Measurements from ENCODE around the gene RHOB.
"Not testable (repeated sequence)": the region's sequence is repeated elsewhere in the genome, so short reads cannot be mapped to it uniquely, and the experiment has no call there.

RHOB gene

DNA sequence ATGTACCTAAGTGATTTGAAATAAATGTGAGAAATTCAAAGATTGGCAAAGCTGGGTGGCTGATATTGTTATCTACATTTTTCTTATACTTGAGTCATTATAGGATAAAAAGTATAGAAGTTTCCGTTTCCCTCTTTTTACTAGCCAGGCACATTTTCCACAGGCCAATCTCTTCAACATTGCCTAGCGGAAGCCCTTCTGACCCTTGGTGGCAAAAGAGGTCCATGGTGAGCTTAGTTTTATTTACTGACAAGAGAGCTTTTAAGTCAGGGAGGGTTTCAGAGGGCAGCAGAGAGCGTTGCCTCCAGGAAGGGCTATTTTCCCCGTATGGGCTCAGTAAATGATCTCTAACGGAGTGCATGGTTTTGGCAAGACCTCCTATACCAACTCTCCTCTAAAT is 15.1 kb upstream of the RHOB start:
- TF ChIP-seq Cebpa-rat (IDR thresholded peaks at IDR 0.05): no peak
- Histone ChIP-seq H3K36me3 (no peaks in the 10 kb centered on the region), H3K4me1 (peaks cover 0 to 94% (median 15%) of the 10 kb centered on the region in 10 experiments; a peak in 10 of 20 replicates), H4K20me1 (no peaks in the 10 kb centered on the region), H3K27ac (peak overlapping the region in 2 of 11 experiments; percentile 10 to 17; a peak in 3 of 22 replicates), H3K4me2 (peak overlapping the region in 3 of 11 experiments; percentile 90 to 93 (median 92); a peak in 6 of 22 replicates), H3K9me3 (replicated peaks in 1 of 11) (no peaks in the 10 kb centered on the region), H3K27me3 (no peaks in the 10 kb centered on the region), H3K9ac (no peak overlapping the region), H3K4me3 (no peak overlapping the region)

DNA sequence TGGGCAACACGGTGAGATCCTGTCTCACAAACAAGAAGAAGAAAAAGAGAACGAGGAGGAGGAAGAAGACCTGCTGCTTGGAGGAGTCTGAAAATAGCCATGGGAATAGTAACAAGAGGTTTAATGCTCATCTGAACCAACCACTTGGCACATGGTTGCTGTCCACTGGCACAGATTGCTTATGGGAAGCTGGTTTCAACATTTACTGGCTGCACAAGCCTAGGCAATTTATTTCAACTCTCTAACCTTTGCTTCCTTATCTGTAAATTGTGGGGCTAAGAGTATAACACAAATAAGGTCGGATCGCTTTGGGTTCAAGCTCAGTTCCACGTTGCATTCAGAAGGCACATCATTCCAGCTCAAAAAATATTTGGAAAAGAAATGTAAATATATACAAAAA is 14.2 kb upstream of the RHOB start:
- Histone ChIP-seq H4K20me1 (no peaks in the 10 kb centered on the region), H3K9me3 (replicated peaks in 1 of 11) (no peaks in the 10 kb centered on the region), H3K4me1 (peaks cover 0 to 94% (median 15%) of the 10 kb centered on the region in 10 experiments; a peak in 11 of 20 replicates), H3K4me3 (no peak overlapping the region), H3K4me2 (peak overlapping the region in 3 of 11 experiments; percentile 90 to 93 (median 92); a peak in 6 of 22 replicates), H3K27ac (0 out of 22 replicates have a peak overlapping the region, but pooled peaks of 1 of the 11 experiments have one; percentile 10), H3K9ac (no peak overlapping the region), H3K27me3 (no peaks in the 10 kb centered on the region), H3K36me3 (no peaks in the 10 kb centered on the region)
- no peak for TF ChIP-seq Cebpa-rat (IDR thresholded peaks at IDR 0.05)

DNA sequence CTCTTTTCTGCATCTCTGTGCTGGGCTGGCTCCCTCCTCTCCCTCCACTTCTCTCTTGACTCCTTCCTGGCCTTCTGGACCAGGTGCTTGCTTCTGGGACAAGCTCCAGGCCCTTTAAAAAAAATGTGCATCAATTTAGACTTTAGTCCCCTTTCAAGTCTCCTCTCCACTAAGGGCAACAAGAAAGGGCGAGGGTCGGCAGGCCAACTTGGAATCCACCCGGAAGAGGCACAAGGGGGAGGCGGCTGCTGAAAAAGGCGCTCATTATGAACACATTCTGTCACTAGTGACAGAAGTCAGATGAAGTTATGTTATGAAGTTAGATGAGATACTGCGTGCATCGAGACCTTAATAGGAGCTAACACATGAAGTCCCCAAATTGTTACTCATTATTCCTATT is 13.6 kb upstream of the RHOB start:
- Histone ChIP-seq H3K27ac (no peak overlapping the region), H3K9me3 (replicated peaks in 1 of 11) (no peaks in the 10 kb centered on the region), H3K36me3 (no peaks in the 10 kb centered on the region), H3K4me2 (peak overlapping the region in 3 of 11 experiments; percentile 90 to 93 (median 92); a peak in 6 of 22 replicates), H3K9ac (no peak overlapping the region), H3K4me3 (no peak overlapping the region), H3K4me1 (peaks cover 2 to 94% (median 18%) of the 10 kb centered on the region in 10 experiments), H3K27me3 (no peaks in the 10 kb centered on the region), H4K20me1 (no peaks in the 10 kb centered on the region)
- TF ChIP-seq Cebpa-rat (IDR thresholded peaks at IDR 0.05): no peak

DNA sequence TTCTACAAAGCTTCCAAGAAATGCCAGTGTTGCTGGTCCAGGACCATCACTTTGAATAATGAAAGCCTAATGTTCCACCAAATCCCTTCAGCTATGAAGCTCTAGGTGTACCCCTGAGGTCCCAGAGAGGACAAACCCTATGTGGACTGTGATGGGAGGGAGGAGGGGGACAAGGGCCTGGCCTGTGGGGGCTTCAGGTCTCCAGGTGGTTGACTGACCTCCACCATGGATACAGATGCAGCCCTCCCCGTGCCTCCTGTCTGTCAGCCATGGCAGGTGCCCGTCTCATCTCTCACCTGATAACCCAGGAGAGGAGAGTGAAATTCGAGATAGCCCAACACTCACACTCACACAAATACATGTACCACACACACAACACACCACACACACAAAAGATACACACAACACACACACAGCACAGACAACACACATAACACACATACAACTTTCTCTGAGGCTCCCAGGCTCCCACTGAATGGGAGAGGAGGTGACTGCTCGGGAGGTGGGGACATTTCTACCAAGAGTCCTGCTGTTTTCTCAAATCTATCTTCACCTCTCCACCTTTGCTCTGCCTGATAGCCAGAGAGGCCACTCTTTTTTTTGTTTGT is 12.8 kb upstream of the RHOB start:
- no peaks in the 10 kb centered on the region for H3K36me3 ChIP-seq
- H3K4me3 ChIP-seq: no peak overlapping the region
- H3K9me3 ChIP-seq (replicated peaks in 1 of 11): no peaks in the 10 kb centered on the region
- H3K4me1 ChIP-seq: peaks cover 8 to 94% (median 23%) of the 10 kb centered on the region in 10 experiments
- no peak for TF ChIP-seq Cebpa-rat (IDR thresholded peaks at IDR 0.05)
- no peak overlapping the region for H3K9ac ChIP-seq
- no peaks in the 10 kb centered on the region for H3K27me3 ChIP-seq
- H3K27ac ChIP-seq: no peak overlapping the region
- H4K20me1 ChIP-seq: no peaks in the 10 kb centered on the region
- H3K4me2 ChIP-seq: no peak overlapping the region

DNA sequence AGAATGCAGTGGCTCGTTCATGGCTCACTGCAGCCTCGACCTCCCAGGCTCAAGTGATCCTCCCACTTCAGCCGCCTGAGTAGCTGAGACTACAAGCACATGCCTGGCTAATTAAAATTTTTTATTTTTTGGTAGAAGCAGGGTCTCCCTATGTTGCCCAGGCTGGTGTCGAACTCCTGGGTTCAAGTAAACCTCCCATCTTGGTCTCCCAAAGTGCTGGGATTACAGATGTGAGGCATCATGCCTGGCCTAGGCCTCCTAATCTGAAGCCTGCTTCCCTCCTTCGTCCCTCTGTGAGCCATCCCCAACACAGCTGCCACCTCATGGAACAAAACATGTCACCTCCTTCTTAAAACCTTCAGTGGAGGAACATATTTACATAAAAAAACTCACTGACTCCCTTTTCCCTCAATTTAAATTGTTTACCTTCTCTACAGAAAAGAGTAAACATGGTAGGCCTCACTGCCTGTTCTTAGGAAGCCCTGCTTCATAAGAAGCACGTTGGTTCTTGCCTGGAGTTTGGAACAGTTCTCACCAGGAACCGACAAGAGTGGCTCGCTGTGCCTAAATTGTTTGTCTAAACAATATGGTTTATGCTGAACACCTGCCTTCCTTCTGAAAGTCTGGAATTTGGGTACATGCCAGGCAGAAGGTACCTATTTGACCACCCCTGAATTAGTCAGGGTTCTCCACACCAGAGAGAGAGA is 12.1 kb upstream of the RHOB start:
- Histone ChIP-seq H3K36me3 (no peaks in the 10 kb centered on the region), H3K27ac (peak overlapping the region in 1 of 11 experiments; percentile 12; a peak in 2 of 22 replicates), H3K27me3 (no peaks in the 10 kb centered on the region), H3K9ac (peak overlapping the region in 1 of 11 experiments; percentile 34; a peak in 1 of 22 replicates), H3K9me3 (replicated peaks in 1 of 11) (no peaks in the 10 kb centered on the region), H4K20me1 (no peaks in the 10 kb centered on the region), H3K4me3 (no peak overlapping the region), H3K4me2 (0 out of 22 replicates have a peak overlapping the region, but pooled peaks of 2 of the 11 experiments have one; percentile 0 to 8), H3K4me1 (peaks cover 10 to 92% (median 27%) of the 10 kb centered on the region in 10 experiments)
- TF ChIP-seq Cebpa-rat (IDR thresholded peaks at IDR 0.05): no peak

DNA sequence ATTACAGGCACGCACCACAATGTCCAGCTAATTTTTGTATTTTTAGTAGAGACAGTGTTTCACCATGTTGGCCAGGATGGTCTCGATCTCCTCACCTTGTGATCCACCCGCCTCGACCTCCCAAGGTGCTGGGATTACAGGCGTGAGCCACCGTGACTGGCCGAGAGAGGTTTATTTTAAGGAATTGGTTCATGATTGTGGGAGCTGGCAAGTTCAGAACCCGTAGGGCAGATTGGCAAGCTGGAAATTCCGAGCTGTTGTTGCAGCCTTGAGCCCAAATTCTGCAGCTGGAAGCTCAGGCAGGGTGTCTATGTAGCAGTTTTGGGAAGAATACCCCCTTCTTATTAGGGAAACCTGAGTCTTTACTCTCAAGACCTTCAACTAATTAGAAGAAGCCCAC is 11.4 kb upstream of the RHOB start:
- not testable (repeated sequence) for H3K36me3 ChIP-seq; H3K4me3 ChIP-seq; H3K9me3 ChIP-seq (replicated peaks in 1 of 11); H4K20me1 ChIP-seq; H3K27ac ChIP-seq; H3K27me3 ChIP-seq; H3K9ac ChIP-seq; H3K4me2 ChIP-seq
- peaks cover 11 to 92% (median 30%) of the 10 kb centered on the region in 10 experiments for H3K4me1 ChIP-seq

DNA sequence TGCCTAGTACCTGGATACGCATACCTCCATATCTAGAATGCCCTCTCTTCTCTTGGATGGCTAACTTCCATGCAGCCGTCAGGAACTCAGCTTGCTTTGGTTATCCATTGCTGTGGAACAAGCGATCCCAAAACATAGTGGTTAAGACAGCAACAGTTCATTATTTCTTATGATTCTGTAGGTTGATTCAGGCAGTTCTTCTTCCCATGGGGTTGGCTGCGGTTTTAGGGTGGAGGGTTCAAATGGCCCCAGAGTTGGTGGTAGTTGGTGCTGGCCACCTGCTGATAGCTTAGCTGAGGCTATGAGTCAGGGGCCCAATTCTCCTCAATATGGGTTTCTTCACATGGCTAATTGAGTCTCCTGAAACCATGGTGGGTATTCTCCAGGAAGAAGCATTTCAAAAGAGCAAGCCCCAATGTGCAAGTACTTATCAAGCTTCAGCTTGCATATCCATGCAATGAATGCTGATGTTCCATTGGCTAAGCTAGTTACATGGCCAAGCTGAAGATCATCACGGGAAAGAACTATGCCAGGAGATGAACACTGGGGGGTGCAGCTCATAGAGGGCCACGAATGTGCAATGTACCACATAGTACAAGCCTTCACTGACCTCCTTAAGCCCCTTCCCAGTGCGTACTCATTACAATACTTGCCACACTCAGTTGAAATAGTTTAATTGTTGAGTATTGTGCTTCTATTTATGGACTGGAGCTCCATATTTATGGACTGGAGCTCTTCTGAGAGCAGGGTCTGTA is 10.0 kb upstream of the RHOB start:
- H4K20me1 ChIP-seq: no peaks in the 10 kb centered on the region
- peak overlapping the region in 1 of 11 experiments; percentile 91; a peak in 1 of 22 replicates for H3K27ac ChIP-seq
- peak overlapping the region in 3 of 11 experiments; percentile 76 to 86 (median 80); a peak in 7 of 22 replicates for H3K4me2 ChIP-seq
- H3K27me3 ChIP-seq: no peaks in the 10 kb centered on the region
- H3K9ac ChIP-seq: no peak overlapping the region
- peaks cover 16 to 92% (median 33%) of the 10 kb centered on the region in 10 experiments for H3K4me1 ChIP-seq
- no peak overlapping the region for H3K4me3 ChIP-seq
- H3K9me3 ChIP-seq (replicated peaks in 1 of 11): no peaks in the 10 kb centered on the region
- H3K36me3 ChIP-seq: no peaks in the 10 kb centered on the region
- no peak for TF ChIP-seq Cebpa-rat (IDR thresholded peaks at IDR 0.05)

DNA sequence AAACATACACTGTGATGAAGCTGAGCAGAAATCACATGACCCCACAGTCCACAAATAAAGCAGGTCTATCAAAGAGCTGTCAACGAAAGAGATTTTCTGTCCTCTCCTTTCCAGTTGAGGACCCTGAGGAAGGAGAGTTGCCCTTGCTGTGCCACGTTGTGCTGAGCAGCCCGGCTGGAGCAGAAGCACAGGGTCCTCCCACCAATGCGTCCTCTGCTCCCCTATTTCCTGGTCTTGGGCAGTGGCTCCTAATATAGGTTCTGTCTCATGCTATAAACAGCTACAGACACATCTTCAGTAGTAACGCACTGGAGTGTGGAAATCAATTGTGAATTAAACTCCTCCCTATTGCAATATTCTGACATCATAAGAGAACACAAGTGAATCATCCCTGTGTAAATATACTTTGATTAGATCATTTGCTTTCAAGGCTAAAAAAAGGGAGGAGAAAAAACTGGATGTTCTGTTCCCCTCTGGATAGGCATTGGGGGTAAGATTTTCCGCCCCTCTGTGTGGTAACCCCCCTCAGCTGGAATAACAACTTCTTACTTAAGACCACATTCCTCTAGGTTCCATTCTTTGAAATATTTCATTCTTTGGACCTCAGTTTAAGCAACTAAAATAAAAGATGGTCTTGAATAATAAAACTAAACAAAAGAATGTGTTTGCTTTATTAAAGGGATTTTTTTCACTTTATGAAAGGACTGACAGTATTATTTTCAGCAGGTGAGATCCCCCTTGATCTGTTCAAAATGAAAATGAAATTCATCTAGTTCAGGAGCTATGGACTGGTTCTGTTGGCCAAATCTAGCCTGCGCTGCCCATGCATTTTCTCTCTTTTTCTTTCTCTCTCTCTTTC is 8.3 kb upstream of the RHOB start:
- Histone ChIP-seq H3K4me1 (peaks cover 16 to 88% (median 33%) of the 10 kb centered on the region in 10 experiments), H3K9me3 (replicated peaks in 1 of 11) (no peaks in the 10 kb centered on the region), H4K20me1 (no peaks in the 10 kb centered on the region), H3K27ac (peak overlapping the region in 5 of 11 experiments; percentile 50 to 91 (median 72); a peak in 10 of 22 replicates), H3K4me3 (0 out of 20 replicates have a peak overlapping the region, but pooled peaks of 1 of the 10 experiments have one; percentile 0), H3K27me3 (no peaks in the 10 kb centered on the region), H3K9ac (peak overlapping the region in 4 of 11 experiments; percentile 28 to 75 (median 62); a peak in 8 of 22 replicates), H3K4me2 (peak overlapping the region; percentile 36 to 86 (median 62)), H3K36me3 (no peaks in the 10 kb centered on the region)
- no peak for TF ChIP-seq Cebpa-rat (IDR thresholded peaks at IDR 0.05)

Data from BLaER1 treated with 17β-estradiol and CSF1 and Interleukin-3, amounts not matched to agents 10 nM and 100 nM (cell line).